ENCODE data around the gene SYNM. TPM values are rescaled to one million over a fixed set of nuclear protein-coding genes. Genes with fewer than 3 reads are reported as not detected.

SYNM gene
- total and polyA plus RNA-seq, 2 of the 8 experiments (the other 6 are each of a cell fraction or from before 2014, with no cell fraction given): 0.89 to 2.0 TPM

- Histone ChIP-seq H2BK12ac (ENCODE audit: low read depth, low read length) (0 out of 2 replicates have a peak overlapping the region, but pooled peaks have one; percentile 11), H2BK120ac (replicated peaks; ENCODE audit: low read depth, low read length) (no peak overlapping the region), H3K4me3 (ENCODE audit: extremely low read depth in 1 of 4, insufficient read depth in 2 of 4, low read depth in 3 of 4, low read length in 4 of 4) (no peak overlapping the region), H3K9ac (replicated peaks in 1 of 4; ENCODE audit: extremely low read depth in 1 of 4, low read depth in 3 of 4, low read length in 3 of 4) (no peak overlapping the region), H3K4me2 (ENCODE audit: insufficient read depth in 1 of 2, low read depth in 2 of 2, low read length in 2 of 2) (no peak overlapping the region), H2BK20ac (ENCODE audit: low read length) (no peak overlapping the region), H3K4ac (replicated peaks; ENCODE audit: insufficient read length, low read depth, low read length) (no peak overlapping the region), H4K5ac (ENCODE audit: insufficient read length, low read depth, low read length) (no peak overlapping the region), H3K23me2 (ENCODE audit: low read depth, low read length) (no peaks in the 10 kb centered on the region), H3K9me3 (ENCODE audit: insufficient read depth in 2 of 2, low read depth in 1 of 2, low read length in 1 of 2) (no peaks in the 10 kb centered on the region), H3K14ac (ENCODE audit: insufficient read length) (no peak overlapping the region), H3K27ac (ENCODE audit: low read depth, low read length) (no peak overlapping the region; the same call in 1 of the 2 replicates), H3K27me3 (replicated peaks in 1 of 4; ENCODE audit: control insufficient read depth in 3 of 4, extremely low read depth in 1 of 4, insufficient read depth in 3 of 4, low read length in 3 of 4) (no peaks in the 10 kb centered on the region), H3K36me3 (ENCODE audit: control insufficient read depth in 2 of 4, insufficient read depth in 4 of 4, low read length in 3 of 4) (no peaks in the 10 kb centered on the region), H4K8ac (ENCODE audit: extremely low read depth, insufficient read depth, low read length) (no peak overlapping the region), H4K91ac (replicated peaks; ENCODE audit: insufficient read length, low read length) (peak overlapping the region; percentile 1), H4K20me1 (replicated peaks in 1 of 2; ENCODE audit: control insufficient read depth in 1 of 2, insufficient read depth in 2 of 2, low read length in 2 of 2) (no peaks in the 10 kb centered on the region), H3K23ac (ENCODE audit: insufficient read length) (no peak overlapping the region), H3K79me2 (ENCODE audit: control insufficient read depth in 1 of 2, insufficient read depth in 2 of 2, low read length in 2 of 2) (no peaks in the 10 kb centered on the region), H2BK5ac (ENCODE audit: low read depth, low read length) (no peak overlapping the region), H3K18ac (ENCODE audit: extremely low read depth, low read length) (no peak overlapping the region), H2BK15ac (ENCODE audit: low read length) (no peak overlapping the region), H3K56ac (replicated peaks; ENCODE audit: insufficient read length, low read depth, low read length) (no peak overlapping the region), H3K4me1 (replicated peaks in 1 of 4; ENCODE audit: control insufficient read depth in 3 of 4, insufficient read depth in 4 of 4, low read length in 3 of 4) (peaks cover 0 to 21% (median 5%) of the 10 kb centered on the region in 4 experiments; a peak in 5 of 7 replicates), H2AFZ (ENCODE audit: low read length) (no peak overlapping the region), H2AK5ac (ENCODE audit: low read depth, low read length) (no peak overlapping the region), H3K79me1 (ENCODE audit: low read depth, low read length) (no peaks in the 10 kb centered on the region)
- DNase-seq (ENCODE audit: low read depth in 1 of 2, low spot score in 2 of 2): no peak
- WGBS, 2 experiments (ENCODE audit: extremely low coverage in 1 of 2, insufficient coverage in 1 of 2, insufficient read length in 1 of 2, insufficient replicate concordance in 2 of 2, low coverage in 1 of 2, low lambda C conversion rate in 2 of 2, missing lambda C conversion rate in 1 of 2): 91% methylated on average over 8 of the region's 8 CpGs; no CpG with 5 or more reads in 1 of the 2 experiments
- CTCF ChIA-PET (ENCODE audit: partially characterized antibody): interaction anchor here (0.9 to 2.5 kb wide), 7 partner anchors 9 to 49 kb away, joined by 3 to 9 read pairs (median 5); partner anchors contain the start of gene SYNM
- POLR2A ChIA-PET (ENCODE audit: partially characterized antibody): interaction anchor here (1.7 kb wide), 1 partner anchor 9 kb away, joined by 5 read pairs; no protein-coding TSS in a partner anchor
- FAIRE-seq: no peak
- TF ChIP-seq CHD1 (IDR thresholded peaks at IDR 0.05; ENCODE audit: low read depth, low read length): no peak
- no peak for TF ChIP-seq FOSL1 (IDR thresholded peaks at IDR 0.05; ENCODE audit: insufficient read depth, low read depth, low read length)
- no peak for TF ChIP-seq BACH1 (IDR thresholded peaks at IDR 0.05; ENCODE audit: low read length)
- TF ChIP-seq CBX5 (IDR thresholded peaks at IDR 0.05; ENCODE audit: low read depth, low read length): no peak
- TF ChIP-seq USF2 (IDR thresholded peaks at IDR 0.05; ENCODE audit: low read length): no peak
- TF ChIP-seq CBX8 (IDR thresholded peaks at IDR 0.05; ENCODE audit: borderline replicate concordance, low read depth, low read length): no peak
- no peak for TF ChIP-seq MAFK (IDR thresholded peaks at IDR 0.05; ENCODE audit: low read depth, low read length)
- no peak for TF ChIP-seq MAX (IDR thresholded peaks at IDR 0.05)
- no peak for TF ChIP-seq RBBP5 (IDR thresholded peaks at IDR 0.05; ENCODE audit: borderline replicate concordance, low read depth, low read length)
- no peak for TF ChIP-seq NRF1 (IDR thresholded peaks at IDR 0.05; ENCODE audit: low read depth, low read length)
- no peak for TF ChIP-seq RNF2 (IDR thresholded peaks at IDR 0.05; ENCODE audit: borderline replicate concordance, low read depth, low read length, missing control alignments, poor library complexity, severe bottlenecking)
- no peak for TF ChIP-seq TCF12 (IDR thresholded peaks at IDR 0.05; ENCODE audit: low read depth, low read length)
- TF ChIP-seq EGR1 (IDR thresholded peaks at IDR 0.05; ENCODE audit: borderline replicate concordance, low read depth, low read length): no peak
These were observed 19.8 kb downstream of the SYNM start for GRCh38 chr15:99124641-99125040.
